ENCODE results near the gene WDR70. TPM values are rescaled to one million over a fixed set of nuclear protein-coding genes. Genes with fewer than 3 reads are reported as not detected.
"Not testable (repeated sequence)": the region's sequence is repeated elsewhere in the genome, so short reads cannot be mapped to it uniquely, and the experiment has no call there.

WDR70 gene
- total RNA-seq, 1 donor from 2014 or later = 18.7 TPM

DNA sequence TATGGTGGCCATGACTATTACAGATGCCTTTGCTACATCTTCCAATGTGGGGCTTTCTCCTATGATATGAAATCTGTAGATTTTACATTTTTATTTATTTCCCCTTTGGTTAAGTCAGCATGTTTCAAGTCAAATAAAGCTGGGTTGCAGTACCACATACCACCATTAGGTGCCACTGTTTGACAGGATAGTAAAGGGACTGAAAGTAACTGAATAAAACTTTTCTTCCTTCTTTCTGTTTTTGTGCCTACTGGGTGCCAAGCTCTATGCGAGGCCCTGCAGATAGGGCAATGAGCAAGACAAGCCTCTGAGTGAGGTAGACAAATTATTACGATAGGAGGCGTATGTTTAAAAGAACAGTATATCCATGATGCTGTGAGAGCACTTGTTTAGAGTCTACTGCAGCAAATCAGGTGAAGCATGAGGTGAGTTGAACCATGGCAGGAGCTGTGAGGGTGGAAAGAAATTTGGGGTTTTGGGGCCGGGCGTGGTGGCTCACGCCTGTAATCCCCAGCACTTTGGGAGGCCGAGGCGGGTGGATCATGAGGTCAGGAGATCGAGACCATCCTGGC lies 395.9 kb downstream of the WDR70 start:
- Histone ChIP-seq H3K4me1 (no peaks in the 10 kb centered on the region), H3K9me3 (replicated peaks) (peaks cover 13% of the 10 kb centered on the region), H3K4me3 (no peak overlapping the region), H3K36me3 (no peaks in the 10 kb centered on the region), H3K27me3 (ENCODE audit: low read depth) (no peaks in the 10 kb centered on the region), H3K27ac (replicated peaks) (no peak overlapping the region)
- no peak for DNase-seq
- intact Hi-C loops (cut with micrococcal nuclease) = no loop called here
- TF ChIP-seq, protein P1, sequence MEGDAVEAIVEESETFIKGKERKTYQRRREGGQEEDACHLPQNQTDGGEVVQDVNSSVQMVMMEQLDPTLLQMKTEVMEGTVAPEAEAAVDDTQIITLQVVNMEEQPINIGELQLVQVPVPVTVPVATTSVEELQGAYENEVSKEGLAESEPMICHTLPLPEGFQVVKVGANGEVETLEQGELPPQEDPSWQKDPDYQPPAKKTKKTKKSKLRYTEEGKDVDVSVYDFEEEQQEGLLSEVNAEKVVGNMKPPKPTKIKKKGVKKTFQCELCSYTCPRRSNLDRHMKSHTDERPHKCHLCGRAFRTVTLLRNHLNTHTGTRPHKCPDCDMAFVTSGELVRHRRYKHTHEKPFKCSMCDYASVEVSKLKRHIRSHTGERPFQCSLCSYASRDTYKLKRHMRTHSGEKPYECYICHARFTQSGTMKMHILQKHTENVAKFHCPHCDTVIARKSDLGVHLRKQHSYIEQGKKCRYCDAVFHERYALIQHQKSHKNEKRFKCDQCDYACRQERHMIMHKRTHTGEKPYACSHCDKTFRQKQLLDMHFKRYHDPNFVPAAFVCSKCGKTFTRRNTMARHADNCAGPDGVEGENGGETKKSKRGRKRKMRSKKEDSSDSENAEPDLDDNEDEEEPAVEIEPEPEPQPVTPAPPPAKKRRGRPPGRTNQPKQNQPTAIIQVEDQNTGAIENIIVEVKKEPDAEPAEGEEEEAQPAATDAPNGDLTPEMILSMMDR (IDR thresholded peaks at IDR 0.05; ENCODE audit: borderline replicate concordance) = peak; percentile 45

DNA sequence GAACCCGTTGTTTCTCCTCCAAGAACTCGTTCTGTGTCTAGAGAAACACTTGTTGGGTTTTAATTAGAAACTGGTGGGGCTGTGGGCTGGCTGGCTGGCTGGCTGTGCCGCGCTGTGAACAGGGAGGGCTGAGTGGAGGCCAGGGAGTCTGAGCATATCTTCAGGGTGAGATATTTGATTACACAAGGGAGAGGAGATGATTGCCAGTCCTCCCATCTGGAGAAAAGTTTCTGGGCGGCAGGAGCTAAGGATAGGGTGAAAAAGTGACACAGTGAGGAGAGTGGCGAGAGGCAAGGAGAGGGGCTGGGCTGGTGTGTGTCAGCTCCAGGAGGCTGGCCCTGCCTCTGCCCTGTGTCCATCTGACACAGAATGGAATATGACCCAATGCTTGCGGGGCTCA lies 397.7 kb downstream of the WDR70 start:
- intact Hi-C loops (cut with micrococcal nuclease) = no loop called here
- DNase-seq = no peak
- H3K4me3 ChIP-seq = no peak overlapping the region

DNA sequence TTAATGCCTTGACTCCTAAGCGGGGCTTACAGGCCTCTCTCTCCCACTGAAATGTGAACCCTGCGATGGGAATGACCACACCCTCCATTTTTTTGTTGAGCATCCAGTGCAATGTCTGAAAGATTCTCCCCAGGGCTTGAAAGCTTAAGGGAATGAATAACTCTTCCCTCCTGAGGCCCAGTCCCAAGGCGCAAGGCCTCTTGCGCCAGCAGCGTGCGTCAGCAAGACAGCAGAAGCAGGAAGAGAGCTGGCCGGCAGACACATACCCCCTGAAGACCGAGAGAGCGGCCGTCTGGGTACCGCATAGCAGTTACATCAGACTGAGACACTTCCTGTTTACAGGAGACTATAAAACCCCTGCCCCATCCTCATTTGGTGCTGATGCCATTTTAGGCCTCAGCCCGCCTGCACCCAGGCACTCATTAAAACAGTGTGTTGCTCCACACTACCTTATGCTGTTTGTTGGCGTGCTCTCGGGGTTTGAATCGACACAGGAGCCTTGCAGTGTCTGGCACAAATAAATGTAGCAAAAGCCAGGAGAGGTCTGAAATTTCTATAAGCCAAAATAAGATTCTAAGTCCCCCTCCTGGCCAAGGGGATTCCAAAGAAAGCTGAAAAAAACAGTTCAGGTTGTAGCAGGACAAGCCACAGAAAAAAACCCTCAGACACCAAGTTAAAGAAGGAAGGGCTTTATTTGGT lies 398.5 kb downstream of the WDR70 start:
- intact Hi-C loops (cut with micrococcal nuclease) = no loop called here
- H3K4me3 ChIP-seq = no peak overlapping the region
- no peaks in the 10 kb centered on the region for H3K4me1 ChIP-seq
- no peaks in the 10 kb centered on the region for H3K36me3 ChIP-seq
- no peaks in the 10 kb centered on the region for H3K27me3 ChIP-seq (ENCODE audit: low read depth)
- DNase-seq = no peak
- H3K27ac ChIP-seq (replicated peaks) = no peak overlapping the region
- peaks cover 13% of the 10 kb centered on the region for H3K9me3 ChIP-seq (replicated peaks)
- TF ChIP-seq, protein P1 (IDR thresholded peaks at IDR 0.05; ENCODE audit: borderline replicate concordance) = no peak

More for the DNA sequence above, 397.7 kb downstream of the WDR70 start:
- Histone ChIP-seq H3K27ac (replicated peaks) (no peak overlapping the region), H3K9me3 (replicated peaks) (peaks cover 13% of the 10 kb centered on the region), H3K27me3 (ENCODE audit: low read depth) (no peaks in the 10 kb centered on the region), H3K4me1 (no peaks in the 10 kb centered on the region), H3K36me3 (no peaks in the 10 kb centered on the region)
- TF ChIP-seq, protein P1 (IDR thresholded peaks at IDR 0.05; ENCODE audit: borderline replicate concordance) = no peak

DNA sequence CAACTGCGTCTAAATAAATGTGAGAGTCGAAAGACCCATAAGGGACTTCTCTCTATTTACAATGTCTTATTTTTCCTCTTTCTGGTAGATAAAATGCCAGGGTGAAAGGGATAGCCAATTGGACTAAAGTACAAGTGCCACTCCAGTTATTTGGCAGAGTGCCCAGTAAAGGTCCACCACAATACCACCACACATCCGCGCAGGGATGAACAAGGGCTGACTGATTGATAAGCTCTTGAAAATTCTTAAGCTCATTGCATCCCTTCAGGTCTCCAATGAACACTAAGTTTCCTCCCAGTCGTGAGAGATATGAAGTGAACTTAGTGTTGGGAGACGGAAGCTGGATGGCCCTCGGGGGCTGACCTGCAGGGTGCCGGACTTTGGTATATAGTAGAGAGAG lies 402.3 kb downstream of the WDR70 start:
- H3K4me1 ChIP-seq; DNase-seq; H3K27me3 ChIP-seq (ENCODE audit: low read depth); H3K4me3 ChIP-seq; H3K36me3 ChIP-seq; intact Hi-C loops (cut with micrococcal nuclease); H3K9me3 ChIP-seq (replicated peaks); H3K27ac ChIP-seq (replicated peaks): not testable (repeated sequence)

DNA sequence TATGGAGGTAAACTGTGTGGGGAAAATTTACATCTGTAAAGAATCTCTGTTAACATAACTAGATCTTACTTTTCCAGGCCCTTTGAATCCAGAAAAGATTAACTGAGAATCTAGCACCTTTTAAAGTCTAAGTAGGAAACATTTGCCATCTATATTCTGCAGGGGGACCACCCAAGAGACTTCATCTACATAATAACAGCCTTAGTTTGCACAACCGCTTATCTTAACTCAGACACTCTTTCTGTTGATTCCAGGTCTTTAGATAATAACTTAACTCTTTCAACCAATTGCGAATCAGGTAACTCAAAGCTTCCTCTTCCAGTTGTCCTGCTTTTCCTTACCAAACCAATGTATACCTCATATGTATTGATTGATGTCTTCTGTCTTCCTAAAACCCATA lies 407.3 kb downstream of the WDR70 start:
- intact Hi-C loops (cut with micrococcal nuclease) = no loop called here
- Histone ChIP-seq H3K36me3 (no peaks in the 10 kb centered on the region), H3K4me1 (no peaks in the 10 kb centered on the region), H3K4me3 (no peak overlapping the region), H3K27me3 (ENCODE audit: low read depth) (no peaks in the 10 kb centered on the region), H3K9me3 (replicated peaks) (no peaks in the 10 kb centered on the region), H3K27ac (replicated peaks) (no peak overlapping the region)
- DNase-seq = no peak
- TF ChIP-seq, protein P1 (IDR thresholded peaks at IDR 0.05; ENCODE audit: borderline replicate concordance) = no peak

DNA sequence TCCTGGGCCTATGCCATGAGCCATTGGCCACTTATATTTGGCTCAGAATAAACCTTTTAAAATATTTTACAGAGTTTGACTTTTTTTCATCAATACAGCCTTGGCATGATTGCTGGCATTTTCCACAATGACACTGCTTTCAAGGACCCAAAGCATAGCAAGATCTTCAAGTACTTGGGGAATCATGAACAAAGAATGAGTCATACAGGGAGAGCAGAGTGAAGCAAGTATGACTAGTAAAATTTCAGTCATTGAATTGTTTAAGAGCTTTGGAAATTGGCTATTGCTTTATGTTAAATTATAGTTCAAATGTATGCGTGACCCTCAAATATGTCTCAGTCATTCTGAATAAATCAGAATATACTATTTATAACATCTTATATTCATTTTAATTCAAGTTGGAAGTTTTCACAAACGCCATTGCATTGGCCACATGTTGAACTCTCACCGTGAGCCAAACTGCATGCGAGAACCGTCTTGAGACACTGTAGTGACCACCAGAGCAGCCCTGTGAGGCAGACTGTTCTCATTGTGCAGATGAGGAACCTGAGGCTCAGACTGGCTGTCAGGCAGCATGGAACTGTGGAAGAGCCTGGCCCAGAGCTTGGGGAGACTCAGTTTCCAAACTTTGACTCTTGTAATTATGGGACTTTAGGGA lies 407.9 kb downstream of the WDR70 start:
- intact Hi-C loops (cut with micrococcal nuclease) = no loop called here
- DNase-seq = no peak
- no peaks in the 10 kb centered on the region for H3K9me3 ChIP-seq (replicated peaks)
- no peaks in the 10 kb centered on the region for H3K27me3 ChIP-seq (ENCODE audit: low read depth)
- no peak overlapping the region for H3K27ac ChIP-seq (replicated peaks)
- no peaks in the 10 kb centered on the region for H3K4me1 ChIP-seq
- no peaks in the 10 kb centered on the region for H3K36me3 ChIP-seq
- TF ChIP-seq, protein P1 (IDR thresholded peaks at IDR 0.05; ENCODE audit: borderline replicate concordance) = no peak
- no peak overlapping the region for H3K4me3 ChIP-seq

Measured in left ventricle myocardium inferior (tissue), 1 donor.